Peyer's patch (tissue), 4 donors: Measurements from ENCODE around the gene TENT4A.

Experiments used
- CTCF ChIP-seq, 6 experiments: fragments of 450-650 bp in 4 of 6; fragments of 200-600 bp in 2 of 6; sonication (generic) in 1 of 6; IDR thresholded peaks; one replicate each; pipeline ENCODE4 v1.5.1; 2017 to 2019; ENCODE audit warnings: antibody characterized with exemption in 6 of 6, mild to moderate bottlenecking in 3 of 6, moderate library complexity in 1 of 6
- POLR2A ChIP-seq, 2 donors: fragments of 450-650 bp; IDR thresholded peaks; one replicate each; pipeline ENCODE4 v1.5.1; 2017; ENCODE audit warnings: antibody characterized with exemption in 2 of 2, mild to moderate bottlenecking in 2 of 2, moderate library complexity in 2 of 2

GRCh38 chr5:6755519-6755918 is 42.3 kb downstream of the TENT4A start:
- TF ChIP-seq CTCF (IDR thresholded peaks at IDR 0.05) (no peak), POLR2A (IDR thresholded peaks at IDR 0.05) (no peak)
